ENCODE results near the gene DENND1A. TPM values are rescaled to one million over a fixed set of nuclear protein-coding genes. Genes with fewer than 3 reads are reported as not detected.

The DENND1A gene
- total and polyA plus RNA-seq, 11 donors = 9.8 to 24.0 (median 14.7) TPM

- intact Hi-C loops (cut with DNase I) = loop anchor here in 1 of 10 donors (10.0 kb wide), 1 partner anchor 53 kb away; no protein-coding TSS in a partner anchor
- DNase-seq (no peak), ATAC-seq (peak in 2 of 4 donors; percentile 21 to 28)
- peak overlapping the region in 8 of 12 donors; percentile 5 to 43 (median 29) for H3K4me3 ChIP-seq
- H3K9me3 ChIP-seq = no peaks in the 10 kb centered on the region
- no peak for TF ChIP-seq CTCF (IDR thresholded peaks at IDR 0.05)
- TF ChIP-seq POLR2A (IDR thresholded peaks at IDR 0.05) = no peak
- WGBS, 4 donors = 63 to 69% (median 66%) methylated on average over 6 of the region's 6 CpGs
- H3K27me3 ChIP-seq = no peaks in the 10 kb centered on the region
- H3K4me1 ChIP-seq = peaks cover 0 to 20% (median 0%) of the 10 kb centered on the region in 12 donors
- no peak overlapping the region for H3K27ac ChIP-seq
- H3K36me3 ChIP-seq = peaks cover 0 to 3% (median 0%) of the 10 kb centered on the region in 9 donors
Measured at GRCh38 chr9:123508048-123508447, 421.9 kb downstream of the DENND1A start.

- Histone ChIP-seq H3K27me3 (no peaks in the 10 kb centered on the region), H3K9me3 (no peaks in the 10 kb centered on the region), H3K36me3 (no peaks in the 10 kb centered on the region), H3K4me3 (no peak overlapping the region), H3K4me1 (peaks cover 0 to 20% (median 0%) of the 10 kb centered on the region in 12 donors), H3K27ac (no peak overlapping the region)
- intact Hi-C loops (cut with DNase I) = loop anchor here in 1 of 10 donors (10.0 kb wide), 1 partner anchor 51 kb away; no protein-coding TSS in a partner anchor
- TF ChIP-seq POLR2A (IDR thresholded peaks at IDR 0.05) (no peak), CTCF (IDR thresholded peaks at IDR 0.05) (no peak)
- DNase-seq (no peak), ATAC-seq (no peak)
- WGBS, 4 donors = 72 to 80% (median 77%) methylated on average over 7 of the region's 7 CpGs
Measured at GRCh38 chr9:123505496-123505895, 424.4 kb downstream of the DENND1A start.

- 64 to 98% (median 79%) methylated on average over 3 of the region's 3 CpGs for WGBS, 4 donors
Measured at GRCh38 chr9:123500336-123500735, 429.6 kb downstream of the DENND1A start.

GRCh38 chr9:123497830-123498229 is 432.1 kb downstream of the DENND1A start:
- Histone ChIP-seq H3K9me3 (no peaks in the 10 kb centered on the region), H3K36me3 (no peaks in the 10 kb centered on the region), H3K27me3 (no peaks in the 10 kb centered on the region), H3K4me3 (no peak overlapping the region), H3K27ac (no peak overlapping the region), H3K4me1 (no peaks in the 10 kb centered on the region)
- ATAC-seq (no peak), DNase-seq (no peak)
- intact Hi-C loops (cut with DNase I) = no loop called here
- TF ChIP-seq POLR2A (IDR thresholded peaks at IDR 0.05) = no peak
- WGBS, 4 donors = 94 to 98% (median 97%) methylated on average over 1 of the region's 1 CpG

More at GRCh38 chr9:123500336-123500735, 429.6 kb downstream of the DENND1A start:
- Histone ChIP-seq H3K4me1 (peaks cover 0 to 8% (median 0%) of the 10 kb centered on the region in 12 donors), H3K27me3 (no peaks in the 10 kb centered on the region), H3K36me3 (no peaks in the 10 kb centered on the region), H3K9me3 (no peaks in the 10 kb centered on the region), H3K27ac (no peak overlapping the region), H3K4me3 (no peak overlapping the region)
- ATAC-seq (no peak), DNase-seq (no peak)
- no peak for TF ChIP-seq CTCF (IDR thresholded peaks at IDR 0.05)
- TF ChIP-seq POLR2A (IDR thresholded peaks at IDR 0.05) = no peak
- intact Hi-C loops (cut with DNase I) = loop anchor here in 1 of 10 donors (10.0 kb wide), 1 partner anchor 46 kb away; no protein-coding TSS in a partner anchor

GRCh38 chr9:123495731-123496130 is 434.2 kb downstream of the DENND1A start:
- H3K9me3 ChIP-seq = no peaks in the 10 kb centered on the region
- ATAC-seq = no peak
- no peak for DNase-seq
- TF ChIP-seq POLR2A (IDR thresholded peaks at IDR 0.05) = no peak
- TF ChIP-seq CTCF (IDR thresholded peaks at IDR 0.05) = no peak
- no peaks in the 10 kb centered on the region for H3K27me3 ChIP-seq
- 96 to 97% (median 97%) methylated on average over 7 of the region's 7 CpGs for WGBS, 4 donors
- intact Hi-C loops (cut with DNase I) = no loop called here
- H3K36me3 ChIP-seq = no peaks in the 10 kb centered on the region
- no peak overlapping the region for H3K27ac ChIP-seq
- H3K4me1 ChIP-seq = no peaks in the 10 kb centered on the region
- no peak overlapping the region for H3K4me3 ChIP-seq

All from heart left ventricle (tissue), 16 donors.